HepG2 (cell line): ENCODE measurements around the gene PTCRA. TPM values are rescaled to one million over a fixed set of nuclear protein-coding genes. Genes with fewer than 3 reads are reported as not detected.

Experiments used
- ATAC-seq: fragments of 200-7000 bp; cut with Tn5 transposase; 3 replicates; pipeline ENCODE4 v1.9.1; 2020; ENCODE audit warnings: mild to moderate bottlenecking, moderate library complexity
- BruUV-seq: library from RNA; stranded (reverse); fragments of 400-500 nt; replicated peaks from 2 replicates; lab custom pipeline; 2021; lab: Mats Ljungman, UMichigan
- CTCF ChIA-PET: fragments of 300-600 bp; formaldehyde crosslinking; extraction: SDS; loops from one replicate; lab custom pipeline; 2021; ENCODE audit warnings: low total read pairs, inconsistent platforms, low intra/inter-chr PET ratio; lab: Yijun Ruan, JAX
- POLR2A ChIA-PET: fragments of 350-600 bp; sonication (Branson Sonifier 250); formaldehyde crosslinking; loops from one replicate; lab custom pipeline; 2020; ENCODE audit warnings: antibody characterized with exemption, inconsistent platforms; lab: Yijun Ruan, JAX
- DNase-seq: peaks from one replicate; pipeline ENCODE4 v3.0.0-alpha.2; 2015; ENCODE audit warnings: low spot score
- FAIRE-seq: peaks from 3 replicates; lab custom pipeline; 2011; peaks lifted over from hg19 to GRCh38; lab: Jason Lieb, UNC
- H2AFZ ChIP-seq: one replicate; pipeline ENCODE4 v1.6.1; 2011; ENCODE audit warnings: low read length, inconsistent platforms
- H3K27ac ChIP-seq: fragments of 300-600 bp; 3 replicates; pipeline ENCODE4 v1.8.0; 2011; ENCODE audit warnings: mixed run types, mild to moderate bottlenecking, mixed read lengths, low read length, inconsistent platforms; ENCODE audit not compliant: insufficient read depth; ENCODE audit errors: extremely low read length
- H3K27me3 ChIP-seq, 2 experiments: fragments of 200-600 bp in 1 of 2; 2 replicates in 1 of 2; 3 replicates in 1 of 2; pipeline versions ENCODE4 v1.6.0 to v1.8.0; 2011; ENCODE audit warnings: low read length in 2 of 2, mild to moderate bottlenecking in 2 of 2, moderate library complexity in 2 of 2, inconsistent platforms in 1 of 2; ENCODE audit not compliant: insufficient read depth in 2 of 2, control insufficient read depth in 1 of 2
- H3K36me3 ChIP-seq, 2 experiments: fragments of 200-600 bp in 1 of 2; replicated peaks in 1 of 2; 2 replicates in 1 of 2; 3 replicates in 1 of 2; pipeline versions ENCODE4 v1.5.1 to v1.8.0; 2011; ENCODE audit warnings: low read length in 2 of 2, inconsistent platforms in 1 of 2; ENCODE audit not compliant: insufficient read depth in 2 of 2, control insufficient read depth in 1 of 2
- H3K4me1 ChIP-seq: 2 replicates; pipeline ENCODE4 v1.5.1; 2012; ENCODE audit warnings: low read length, inconsistent platforms; ENCODE audit not compliant: insufficient read depth
- H3K4me2 ChIP-seq: 2 replicates; pipeline ENCODE4 v1.6.0; 2011; ENCODE audit warnings: low read depth, low read length, inconsistent platforms
- H3K4me3 ChIP-seq, 3 experiments: fragments of 200-600 bp in 1 of 3; sonication (generic), shearing (Covaris generic) in 1 of 3; replicated peaks in 1 of 3; 2 replicates each; pipeline ENCODE4 v1.5.1; 2011 to 2016; ENCODE audit warnings: low read length in 3 of 3, inconsistent platforms in 2 of 3, low read depth in 2 of 3, mild to moderate bottlenecking in 2 of 3, control low read depth in 1 of 3, mixed read lengths in 1 of 3; ENCODE audit not compliant: insufficient read depth in 1 of 3
- H3K79me2 ChIP-seq: one replicate; pipeline ENCODE4 v1.6.1; 2011; ENCODE audit warnings: low read length, inconsistent platforms; ENCODE audit not compliant: insufficient read depth
- H3K9ac ChIP-seq: 2 replicates; pipeline ENCODE4 v1.6.0; 2011; ENCODE audit warnings: mild to moderate bottlenecking, low read depth, low read length, inconsistent platforms; ENCODE audit not compliant: insufficient read depth
- H3K9me3 ChIP-seq: 2 replicates; pipeline ENCODE4 v1.5.1; 2012; ENCODE audit warnings: mild to moderate bottlenecking, low read length
- H4K20me1 ChIP-seq: 2 replicates; pipeline ENCODE4 v1.6.0; 2011; ENCODE audit warnings: inconsistent platforms, mild to moderate bottlenecking, low read length, moderate library complexity; ENCODE audit not compliant: insufficient read depth
- ARID2 ChIP-seq: sonication (generic); formaldehyde crosslinking; IDR thresholded peaks from 2 replicates; pipeline ENCODE4 v1.8.1; 2022; ENCODE audit warnings: mild to moderate bottlenecking, missing genetic modification reagents, borderline replicate concordance
- BCL3 ChIP-seq: sonication (generic); formaldehyde crosslinking; IDR thresholded peaks from 2 replicates; pipeline ENCODE4 v1.5.1; 2020; ENCODE audit warnings: mild to moderate bottlenecking, missing genetic modification reagents, moderate library complexity
- GTF2F1 ChIP-seq: fragments of 150-350 bp; IDR thresholded peaks from 2 replicates; pipeline ENCODE4 v1.6.1; 2014; ENCODE audit warnings: low read length
- HOXD1 ChIP-seq: sonication (generic); formaldehyde crosslinking; IDR thresholded peaks from 2 replicates; pipeline ENCODE4 v1.5.0; 2020; ENCODE audit warnings: missing genetic modification reagents
- PHB2 ChIP-seq: fragments of 450-650 bp; IDR thresholded peaks from 2 replicates; pipeline ENCODE4 v1.6.1; 2018; ENCODE audit not compliant: partially characterized antibody
- PPARG ChIP-seq: conservative IDR thresholded peaks from 2 replicates; pipeline ENCODE4 v1.6.1; 2016; ENCODE audit warnings: missing biosample characterization, missing genetic modification reagents
- SALL1 ChIP-seq: sonication (generic); formaldehyde crosslinking; IDR thresholded peaks from 2 replicates; pipeline ENCODE4 v1.8.0; 2022; ENCODE audit warnings: mild to moderate bottlenecking, missing genetic modification reagents
- SRSF1 ChIP-seq: fragments of 200-400 bp; formaldehyde crosslinking; optimal IDR thresholded peaks from 2 replicates; pipeline ENCODE3; 2017; ENCODE audit warnings: mild to moderate bottlenecking, low read depth, low read length, moderate library complexity
- TARDBP ChIP-seq: sonication (generic); formaldehyde crosslinking; IDR thresholded peaks from 2 replicates; pipeline ENCODE4 v1.8.0; 2022; ENCODE audit warnings: mild to moderate bottlenecking, missing genetic modification reagents
- THAP8 ChIP-seq: sonication (generic); formaldehyde crosslinking; IDR thresholded peaks from 2 replicates; pipeline ENCODE4 v1.5.1; 2020; ENCODE audit warnings: missing genetic modification reagents, mild to moderate bottlenecking, borderline replicate concordance
- THYN1 ChIP-seq: sonication (generic); formaldehyde crosslinking; IDR thresholded peaks from 2 replicates; pipeline ENCODE4 v1.8.1; 2023; ENCODE audit warnings: low read depth, mild to moderate bottlenecking, moderate library complexity, missing genetic modification reagents, borderline replicate concordance
- TRIM22 ChIP-seq: fragments of 450-650 bp; IDR thresholded peaks from 2 replicates; pipeline ENCODE4 v1.6.1; 2017
- XBP1 ChIP-seq: sonication (generic); formaldehyde crosslinking; IDR thresholded peaks from 2 replicates; pipeline ENCODE4 v1.5.0; 2020; ENCODE audit warnings: missing genetic modification reagents
- ZC3H4 ChIP-seq: sonication (generic); formaldehyde crosslinking; IDR thresholded peaks from 2 replicates; pipeline ENCODE4 v1.4.0; 2020; ENCODE audit warnings: missing genetic modification reagents, borderline replicate concordance
- ZMYM2 ChIP-seq: sonication (generic); formaldehyde crosslinking; IDR thresholded peaks from 2 replicates; pipeline ENCODE4 v1.8.0; 2022; ENCODE audit warnings: mild to moderate bottlenecking, missing genetic modification reagents
- ZNF670 ChIP-seq: sonication (generic); formaldehyde crosslinking; IDR thresholded peaks from 2 replicates; pipeline ENCODE4 v1.8.0; 2022; ENCODE audit warnings: mild to moderate bottlenecking, missing genetic modification reagents, borderline replicate concordance
- ZNF850 ChIP-seq: sonication (generic); formaldehyde crosslinking; conservative IDR thresholded peaks from 2 replicates; pipeline ENCODE4 v1.9.0; 2021; ENCODE audit warnings: mild to moderate bottlenecking, missing genetic modification reagents
- ZNF878 ChIP-seq: sonication (generic); formaldehyde crosslinking; IDR thresholded peaks from 2 replicates; pipeline ENCODE4 v1.8.1; 2023; ENCODE audit warnings: mild to moderate bottlenecking, missing genetic modification reagents, moderate library complexity
- ZUFSP ChIP-seq: sonication (generic); formaldehyde crosslinking; IDR thresholded peaks from 2 replicates; pipeline ENCODE4 v1.9.0; 2021; ENCODE audit warnings: missing genetic modification reagents, mild to moderate bottlenecking, borderline replicate concordance
- WGBS: methylation state at CpG from one replicate; pipeline ENCODE4 v1.1.6; 2017; ENCODE audit warnings: low lambda C conversion rate; 5-methylcytosine and 5-hydroxymethylcytosine counted together
- in situ Hi-C: cut with HindIII; loops from 2 replicates; pipeline ENCODE4 v1.10.0; 2017; ENCODE audit warnings: low pct_unique_long_range_greater_than_20kb; ENCODE audit not compliant: extremely low pct_ligation_motif_present
- intact Hi-C: fragments of 100-400 bp; cut with micrococcal nuclease; formaldehyde crosslinking; loops from one replicate; pipeline ENCODE4 v1.10.0; 2022; ENCODE audit not compliant: unreplicated experiment
- polyA plus RNA-seq, 8 experiments: library from polyadenylated mRNA; depleted of rRNA in 3 of 8; stranded (reverse) in 7 of 8; unstranded in 1 of 8; fragments of >200 nt; fragmentation: Illumina TruSeq in 4 of 8; extraction: Trizol in 4 of 8; gene quantifications; 2 replicates each; pipeline versions ENCODE4 v1.2.1 to v1.2.3, GENCODE V29; 2011 to 2016; ENCODE audit warnings: low read depth in 4 of 8, missing spikeins in 1 of 8, mixed read lengths in 1 of 8; ENCODE audit not compliant: insufficient read depth in 1 of 8
- total RNA-seq, 5 experiments: library from RNA; depleted of rRNA; stranded (reverse); fragments of >200 nt; fragmentation: Illumina TruSeq; extraction: Trizol; gene quantifications; 2 replicates each; pipeline ENCODE4 v1.2.3, GENCODE V29; 2016; ENCODE audit warnings: low read depth in 1 of 5

Gene PTCRA
- total and polyA plus RNA-seq, 2 of the 13 experiments (the other 11 are each of a cell fraction or from before 2014, with no cell fraction given): not detected

GRCh38 chr6:42928986-42929820, 13.3 kb downstream of the PTCRA start, which contains the start of gene CNPY3:
Gene CNPY3, plus strand, starts transcription at chr6:42929480. Its CDS starts 91 bp downstream, at chr6:42929571.
- Histone ChIP-seq H3K9ac (peak within 1 kb of the TSS; percentile 79), H3K4me1 (peaks cover 64% of the 10 kb centered on the region), H3K4me3 (peak within 1 kb of the TSS; percentile 71 to 79 (median 78)), H3K27ac (peak within 1 kb of the TSS; percentile 83), H3K9me3 (no peaks in the 10 kb centered on the region), H4K20me1 (no peaks in the 10 kb centered on the region), H3K79me2 (peaks cover 38% of the 10 kb centered on the region), H2AFZ (peak within 1 kb of the TSS; percentile 69), H3K27me3 (no peaks in the 10 kb centered on the region; a peak in 1 of 5 replicates), H3K36me3 (peaks cover 3 to 11% of the 10 kb centered on the region in 2 experiments; a peak in 3 of 5 replicates), H3K4me2 (peak within 1 kb of the TSS; percentile 91)
- 1% methylated on average over 53 of the region's 63 CpGs for WGBS
- ATAC-seq: peak; percentile 94
- intact Hi-C loops (loop anchor here (2.0 kb wide), 1 partner anchor 42 kb away; no protein-coding TSS in a partner anchor), in situ Hi-C loops (no loop called here)
- peak; percentile 97 for DNase-seq
- peak; percentile 97 for FAIRE-seq
- no TSS peak for BruUV-seq
- ChIA-PET CTCF (no interaction called here), POLR2A (interaction anchor here (0.7 to 3.2 kb wide), 39 partner anchors 9 to 507 kb away, joined by 3 to 56 read pairs (median 6); partner anchors contain the start of genes BICRAL, CUL7, GNMT and KLC4)
- peak; percentile 82; the same call in 1 of the 2 replicates for TF ChIP-seq HOXD1 (CRISPR knock-in tag)
- TF ChIP-seq ZNF878: peak; percentile 100
- TF ChIP-seq TRIM22: no peak
- TF ChIP-seq THYN1 (CRISPR knock-in tag): peak; percentile 99
- TF ChIP-seq THAP8: peak; percentile 59; the same call in 1 of the 2 replicates
- no peak for TF ChIP-seq ZC3H4 (CRISPR knock-in tag)
- peak; percentile 96 for TF ChIP-seq TARDBP (CRISPR knock-in tag)
- peak; percentile 99 for TF ChIP-seq ARID2 (CRISPR knock-in tag)
- no peak for TF ChIP-seq PHB2
- TF ChIP-seq ZMYM2 (CRISPR knock-in tag): peak; percentile 91; the same call in 1 of the 2 replicates
- peak; percentile 88; the same call in 1 of the 2 replicates for TF ChIP-seq ZNF670
- peak; percentile 55 for TF ChIP-seq SRSF1
- TF ChIP-seq ZUFSP: no peak
- peak; percentile 98 for TF ChIP-seq SALL1 (CRISPR knock-in tag)
- peak; percentile 76; the same call in 1 of the 2 replicates for TF ChIP-seq ZNF850 (CRISPR knock-in tag)
- no peak for TF ChIP-seq GTF2F1
- TF ChIP-seq PPARG (CRISPR knock-in tag): 0 out of 2 replicates have a peak, but pooled peaks have one; percentile 23
- TF ChIP-seq BCL3 (CRISPR knock-in tag): peak; percentile 97
- peak; percentile 91; the same call in 1 of the 2 replicates for TF ChIP-seq XBP1 (CRISPR knock-in tag)
